Eye (tissue), 1 donor: ENCODE results near the gene GORASP1.
A peak's percentile ranks its signal among the peaks of the same experiment; 100 is the strongest.
"Not testable (repeated sequence)": the region's sequence is repeated elsewhere in the genome, so short reads cannot be mapped to it uniquely, and the experiment has no call there.

ENCODE experiments used
- DNase-seq: peaks from one replicate; pipeline ENCODE4 v3.0.0-alpha.2; 2015

GORASP1 gene

DNA sequence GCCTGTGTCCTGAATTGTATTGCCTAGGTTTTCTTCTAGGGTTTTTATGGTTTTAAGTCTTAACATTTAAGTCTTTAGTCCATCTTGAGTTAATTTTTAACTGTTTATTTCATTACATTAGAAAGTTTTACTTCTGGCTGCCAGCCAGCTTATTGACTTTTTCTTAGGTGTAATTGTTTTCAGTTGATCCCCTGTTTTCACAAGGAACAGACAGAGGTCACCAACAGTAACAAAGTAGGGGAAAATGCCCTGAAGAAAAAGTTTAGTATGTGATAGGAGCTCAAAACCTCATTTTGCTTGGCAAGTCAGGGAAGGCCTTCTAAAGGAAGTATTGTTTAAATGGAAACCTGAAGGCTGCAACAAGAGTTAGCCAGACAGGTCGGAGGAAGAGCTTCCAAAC is 45.2 kb downstream of the GORASP1 start:
- no peak for DNase-seq

DNA sequence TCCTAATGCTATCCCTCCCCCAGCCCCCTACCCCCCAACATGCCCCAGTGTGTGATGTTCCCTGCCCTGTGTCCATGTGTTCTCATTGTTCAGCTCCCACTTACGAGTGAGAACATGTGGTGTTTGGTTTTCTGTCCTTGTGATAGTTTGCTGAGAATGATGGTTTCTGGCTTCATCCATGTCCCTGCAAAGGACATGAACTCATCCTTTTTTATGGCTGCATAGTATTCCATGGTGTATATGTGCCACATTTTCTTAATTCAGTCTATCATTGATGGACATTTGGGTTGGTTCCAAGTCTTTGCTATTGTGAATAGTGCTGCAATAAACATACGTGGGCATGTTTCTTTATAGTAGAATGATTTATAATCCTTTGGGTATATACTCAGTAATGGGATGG is 46.2 kb downstream of the GORASP1 start:
- DNase-seq, result not testable (repeated sequence)

DNA sequence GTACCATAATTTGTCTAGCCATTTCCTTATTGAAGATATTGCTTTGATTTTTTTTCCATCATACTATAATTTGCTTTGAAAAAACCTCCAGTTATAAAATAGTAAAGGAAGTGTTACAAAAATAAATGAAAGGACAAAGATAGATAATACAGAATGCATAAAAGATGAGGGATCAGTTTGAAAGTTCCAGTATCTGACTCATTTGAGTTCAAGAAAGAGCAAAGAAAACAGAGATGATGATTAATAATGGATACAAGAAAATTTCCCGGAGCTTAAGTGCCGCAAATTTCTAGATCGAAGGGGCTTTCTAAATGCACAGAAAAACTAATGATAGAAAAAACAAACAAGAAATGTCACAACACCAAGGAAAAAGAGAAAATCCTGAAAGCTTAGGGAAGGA is 51.3 kb downstream of the GORASP1 start:
- no peak for DNase-seq

DNA sequence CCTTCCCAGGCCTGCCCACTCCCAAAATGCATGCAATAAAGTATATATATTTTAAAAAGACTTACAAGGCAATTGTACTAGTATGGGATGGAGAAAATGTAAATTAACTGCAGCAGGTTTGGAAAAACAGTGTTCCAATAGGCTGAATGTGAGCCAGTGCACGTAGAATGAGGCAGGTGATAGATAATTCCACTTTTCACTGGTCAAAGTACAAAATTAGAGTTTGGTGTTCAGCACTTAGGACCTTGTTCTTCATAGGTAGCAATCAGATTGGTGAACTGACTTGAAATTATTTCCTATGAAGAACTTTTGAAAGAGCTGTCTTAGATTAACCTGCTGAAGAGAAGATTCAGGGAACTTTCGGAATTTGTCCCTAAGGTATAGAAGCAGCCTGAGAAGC is 53.7 kb downstream of the GORASP1 start:
- DNase-seq, result no peak

DNA sequence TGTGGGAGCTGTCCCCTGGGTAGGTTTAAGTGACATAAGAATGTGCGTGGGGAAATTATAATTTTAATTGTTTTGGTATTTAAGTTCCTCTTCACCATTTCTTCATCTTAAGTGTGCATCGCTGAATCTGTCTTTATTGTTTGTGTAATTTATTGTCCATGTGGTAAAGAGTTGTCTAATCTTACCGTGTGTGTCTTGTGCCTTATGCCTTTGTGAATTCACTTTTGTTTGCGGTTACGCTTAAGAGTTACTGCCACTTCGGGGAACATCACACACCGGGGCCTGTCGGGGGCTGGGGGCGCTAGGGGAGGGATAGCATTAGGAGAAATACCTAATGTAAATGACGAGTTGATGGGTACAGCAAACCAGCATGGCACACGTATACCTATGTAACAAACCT is 54.8 kb downstream of the GORASP1 start:
- DNase-seq, result no peak

DNA sequence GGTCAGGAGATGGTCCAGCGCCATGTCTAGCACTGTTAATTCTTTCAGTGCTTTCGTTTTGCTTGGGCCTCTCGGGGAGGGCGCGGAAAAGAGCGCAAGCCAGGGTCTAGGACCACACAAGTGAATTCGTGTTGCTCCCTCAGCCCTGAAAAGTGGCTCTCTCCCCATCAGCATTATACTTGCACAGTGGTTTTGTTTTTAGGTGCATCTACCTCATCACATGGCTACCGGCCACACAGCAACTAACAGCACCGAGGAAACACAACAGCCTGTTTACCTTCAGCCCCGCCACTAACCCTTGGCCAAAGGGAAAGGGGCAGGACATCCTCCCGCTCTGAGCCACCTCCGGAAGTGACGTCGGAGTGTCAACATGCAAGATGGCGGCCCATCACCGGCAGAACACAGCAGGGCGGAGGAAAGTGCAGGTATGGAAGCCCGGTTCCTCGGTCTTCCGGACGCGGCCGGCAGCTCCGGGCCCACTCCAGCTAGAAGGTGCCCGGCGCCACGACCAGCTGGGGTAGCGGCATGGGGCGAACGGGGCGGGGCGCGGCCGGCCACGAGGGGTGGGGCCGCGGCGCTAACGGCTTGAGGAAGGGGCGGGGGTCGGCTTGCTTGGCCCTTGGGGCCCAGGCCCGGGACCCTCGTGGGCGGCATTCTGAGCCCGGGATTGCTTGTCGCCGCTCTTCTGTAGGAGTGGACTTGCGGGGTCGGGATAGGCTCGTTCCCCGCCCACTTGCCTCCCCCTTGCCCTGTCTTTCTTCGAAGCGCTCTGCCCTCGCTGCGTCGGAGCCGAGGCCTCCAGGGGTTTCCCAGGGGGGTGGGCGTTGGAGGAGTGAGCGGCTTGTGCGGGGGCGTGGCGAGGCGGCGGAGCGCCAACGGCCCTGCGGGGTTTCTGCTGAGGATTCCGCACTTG is 55.5 kb downstream of the GORASP1 start, which contains the start of the genes SCN11A and WDR48:
Gene SCN11A (minus strand): TSS at position 296 of the 913 bp plus-strand sequence. CDS start 101,582 bp downstream, outside the sequence.
Gene WDR48 (plus strand): TSS at position 368 of the 913 bp plus-strand sequence. CDS start 10 bp downstream, at position 378.
- DNase-seq, result peak; percentile 99

DNA sequence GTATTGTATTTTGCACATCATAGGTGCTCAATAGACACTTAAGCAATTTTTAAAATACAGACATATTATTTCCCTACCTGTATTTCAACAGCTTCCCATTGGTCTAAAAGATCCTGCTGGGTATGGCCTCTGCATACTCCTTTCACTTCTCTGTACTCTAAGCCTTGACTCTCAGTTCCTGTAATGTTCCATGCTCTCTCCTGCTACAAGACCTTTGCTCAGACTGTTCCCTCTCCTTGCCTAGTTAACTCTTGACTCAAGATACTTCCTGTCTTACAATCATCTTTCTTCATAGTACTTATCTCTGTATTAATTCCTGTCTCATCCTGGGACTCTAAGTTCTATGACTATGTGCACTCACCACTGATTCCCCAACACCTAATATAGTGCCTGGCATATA is 57.4 kb downstream of the GORASP1 start:
- DNase-seq, result no peak
